Activated naive CD4-positive, alpha-beta T cell treated with anti-CD3 and anti-CD28 coated beads for 36 hours (primary cell): ENCODE data around the gene TPP1. TPM values are rescaled to one million over a fixed set of nuclear protein-coding genes. Genes with fewer than 3 reads are reported as not detected.

ENCODE experiments used
- CTCF ChIA-PET: fragments of 350-600 bp; sonication (Branson Sonifier 250); formaldehyde crosslinking; loops from one replicate; lab custom pipeline; 2021; ENCODE audit warnings: antibody characterized with exemption; lab: Charles Lee
- DNase-seq: peaks from one replicate; pipeline ENCODE4 v3.0.0-alpha.2; 2020
- H3K27ac Mint-ChIP-seq: one replicate; pipeline ENCODE4 v1.8.0; 2021; ENCODE audit warnings: mild to moderate bottlenecking, mixed read lengths
- H3K27me3 Mint-ChIP-seq: one replicate; pipeline ENCODE4 v1.8.0; 2021; ENCODE audit warnings: low read depth, mixed read lengths
- H3K36me3 Mint-ChIP-seq: one replicate; pipeline ENCODE4 v1.8.0; 2021; ENCODE audit warnings: low read depth, mixed read lengths
- H3K4me1 Mint-ChIP-seq: one replicate; pipeline ENCODE4 v1.8.0; 2021; ENCODE audit warnings: low read depth, mixed read lengths
- H3K4me3 Mint-ChIP-seq: one replicate; pipeline ENCODE4 v1.8.0; 2021; ENCODE audit warnings: mild to moderate bottlenecking, moderate library complexity, mixed read lengths
- H3K9me3 Mint-ChIP-seq: one replicate; pipeline ENCODE4 v1.8.0; 2021; ENCODE audit warnings: mixed read lengths
- intact Hi-C: fragments of 100-400 bp; cut with micrococcal nuclease; formaldehyde crosslinking; loops from one replicate; pipeline ENCODE4 v1.15.1; 2023
- total RNA-seq, 2 experiments: library from RNA; stranded (reverse); gene quantifications; one replicate each; pipeline ENCODE4 v1.2.3, GENCODE V29; 2021

Gene TPP1
- total RNA-seq, 2 experiments from 2014 or later = 25.7 to 28.5 TPM

DNA sequence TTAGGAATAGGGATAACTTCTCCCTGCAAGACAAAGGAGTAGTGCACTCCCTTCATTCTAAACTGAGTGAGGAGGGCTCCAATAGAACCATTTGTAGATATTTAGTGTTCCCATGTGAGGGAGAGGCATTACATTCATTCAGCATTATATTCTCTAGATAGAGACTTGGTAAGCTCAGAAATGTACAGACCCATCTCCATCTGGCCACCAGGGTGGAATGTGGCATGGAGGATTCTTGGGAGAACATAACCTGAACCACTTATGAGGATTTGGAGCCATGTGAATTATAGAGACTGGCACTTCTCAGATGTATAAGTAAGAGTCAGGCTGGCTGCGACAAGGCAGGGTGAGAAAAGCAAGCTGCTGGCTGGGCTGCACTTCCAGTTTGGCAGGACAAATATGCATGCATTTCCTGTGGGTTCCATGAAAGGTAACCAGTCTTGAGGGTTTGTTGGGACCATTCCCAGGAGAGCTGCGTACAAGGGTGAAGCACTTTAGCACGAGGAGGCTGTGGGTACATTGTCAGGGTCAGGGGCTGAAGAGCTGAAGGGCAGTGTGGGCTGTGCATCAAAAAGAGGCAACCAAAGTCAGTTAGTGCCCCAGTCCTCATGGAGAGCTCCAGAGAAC is 25.0 kb downstream of the TPP1 start:
- Mint-ChIP-seq H3K36me3 (peaks cover 35% of the 10 kb centered on the region), H3K27me3 (no peaks in the 10 kb centered on the region), H3K27ac (no peak overlapping the region), H3K4me3 (no peak overlapping the region), H3K4me1 (peaks cover 32% of the 10 kb centered on the region), H3K9me3 (no peaks in the 10 kb centered on the region)
- intact Hi-C loops = no loop called here
- DNase-seq = no peak
- CTCF ChIA-PET = interaction anchor here (0.7 to 1.6 kb wide), 3 partner anchors 9 to 89 kb away, joined by 3 to 4 read pairs (median 3); partner anchors contain the start of genes ILK, MRPL17 and RRP8

DNA sequence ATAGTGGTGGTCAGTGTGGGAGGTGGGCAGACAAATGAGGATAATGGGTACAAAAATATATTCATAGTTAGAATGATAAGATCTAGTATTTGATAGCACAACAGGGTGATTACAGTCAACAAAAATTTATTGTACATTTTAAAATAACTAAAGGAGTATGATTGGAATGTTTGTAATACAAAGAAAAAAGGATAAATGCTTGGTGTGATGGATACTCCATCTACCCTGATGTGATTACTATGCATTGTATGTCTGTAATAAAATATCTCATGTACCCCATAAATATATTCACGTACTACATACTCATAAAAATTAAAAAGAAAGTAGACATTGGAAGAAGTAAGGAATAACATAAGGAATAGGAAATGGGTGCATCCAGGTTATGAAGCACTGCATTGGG is 31.2 kb downstream of the TPP1 start:
- Mint-ChIP-seq H3K36me3 (peaks cover 28% of the 10 kb centered on the region), H3K4me3 (no peak overlapping the region), H3K27ac (no peak overlapping the region), H3K4me1 (no peaks in the 10 kb centered on the region), H3K27me3 (no peaks in the 10 kb centered on the region), H3K9me3 (peaks cover 17% of the 10 kb centered on the region)
- DNase-seq = no peak
- intact Hi-C loops = no loop called here
- CTCF ChIA-PET = interaction anchor here (1.2 kb wide), 1 partner anchor 58 kb away, joined by 3 read pairs; no protein-coding TSS in a partner anchor

DNA sequence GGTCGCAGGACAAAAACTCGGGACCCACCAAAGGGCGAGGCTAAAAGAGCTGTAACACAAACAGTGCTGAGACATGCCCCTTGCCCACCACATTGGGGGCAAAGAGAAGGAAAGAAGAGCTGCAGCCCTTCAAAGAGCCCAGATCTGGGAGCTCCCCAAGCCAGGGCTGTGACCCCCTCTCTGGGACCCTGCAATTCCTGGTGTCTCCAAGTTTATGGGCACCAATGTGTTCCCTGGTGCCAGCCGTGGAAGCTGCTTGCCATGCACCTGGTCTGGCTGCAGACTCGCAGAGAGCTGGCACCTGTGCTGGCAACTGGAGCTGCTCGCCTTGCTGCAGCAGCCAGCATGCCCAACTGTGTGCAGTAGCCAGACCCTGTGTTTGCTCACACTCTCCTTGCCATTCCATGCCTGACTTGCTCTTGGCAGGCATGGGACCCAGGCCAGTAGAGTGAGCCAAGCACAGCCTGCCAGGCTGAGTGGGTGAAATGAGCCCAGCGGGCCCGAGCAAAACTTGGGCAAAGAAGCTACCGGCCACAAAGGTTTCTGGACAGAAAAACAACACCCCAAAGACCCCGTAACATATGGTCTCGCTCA is 31.8 kb downstream of the TPP1 start:
- Mint-ChIP-seq H3K27me3 (no peaks in the 10 kb centered on the region), H3K4me1 (no peaks in the 10 kb centered on the region), H3K36me3 (peaks cover 28% of the 10 kb centered on the region), H3K9me3 (peaks cover 20% of the 10 kb centered on the region), H3K4me3 (no peak overlapping the region), H3K27ac (no peak overlapping the region)
- intact Hi-C loops = no loop called here
- CTCF ChIA-PET = interaction anchor here (0.7 to 1.2 kb wide), 4 partner anchors 42 to 224 kb away, joined by 3 to 4 read pairs (median 3); no protein-coding TSS in a partner anchor
- DNase-seq = no peak

DNA sequence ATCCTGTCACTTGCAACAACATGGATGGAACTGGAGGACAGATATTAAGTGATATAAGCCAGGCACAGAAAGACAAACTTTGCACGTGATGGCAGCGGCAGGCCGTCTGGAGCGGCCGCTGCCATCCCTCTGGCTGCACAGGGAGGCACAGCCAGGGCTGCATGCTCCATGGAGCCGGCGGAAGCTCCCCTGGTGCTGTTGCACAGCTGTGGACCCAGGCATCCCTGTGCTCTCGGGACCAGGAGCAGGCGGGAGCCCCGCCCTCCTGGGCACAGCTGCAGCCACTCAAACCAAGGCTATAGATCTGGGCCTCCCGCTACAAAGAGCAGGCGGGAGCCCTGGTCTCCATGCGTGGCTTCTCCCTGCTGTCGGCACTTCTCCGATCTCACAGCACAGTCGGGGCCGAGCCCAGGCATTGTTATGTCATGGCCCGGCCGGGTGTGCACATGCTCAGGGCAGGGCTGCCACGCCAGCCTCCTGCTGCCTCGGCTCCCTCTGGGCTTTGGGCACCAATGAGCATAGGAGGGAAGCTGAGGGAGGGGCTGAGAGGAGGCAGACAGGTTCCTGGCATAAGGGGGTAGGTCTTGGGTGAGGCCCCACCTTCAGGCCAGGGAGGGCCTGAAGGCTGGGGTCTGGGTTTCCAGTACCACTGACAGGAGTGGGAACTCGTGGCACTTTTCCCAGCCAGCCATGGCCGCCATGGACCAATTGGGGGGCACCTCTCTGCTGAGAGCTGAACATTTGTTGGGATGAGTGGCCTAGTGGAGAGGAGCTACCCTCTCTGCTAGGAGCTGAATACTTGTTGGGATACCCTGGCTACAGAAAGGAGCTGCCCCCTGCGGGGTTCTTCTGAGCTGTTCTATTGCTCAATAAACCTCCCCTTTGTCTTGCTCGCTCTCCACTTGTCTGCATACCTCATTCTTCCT is 32.5 kb downstream of the TPP1 start:
- Mint-ChIP-seq H3K27ac (no peak overlapping the region), H3K36me3 (peaks cover 34% of the 10 kb centered on the region), H3K9me3 (peaks cover 24% of the 10 kb centered on the region), H3K4me1 (no peaks in the 10 kb centered on the region), H3K27me3 (no peaks in the 10 kb centered on the region), H3K4me3 (no peak overlapping the region)
- no peak for DNase-seq
- intact Hi-C loops = no loop called here
- CTCF ChIA-PET = interaction anchor here (0.7 to 1.2 kb wide), 4 partner anchors 41 to 224 kb away, joined by 3 to 4 read pairs (median 3); no protein-coding TSS in a partner anchor

DNA sequence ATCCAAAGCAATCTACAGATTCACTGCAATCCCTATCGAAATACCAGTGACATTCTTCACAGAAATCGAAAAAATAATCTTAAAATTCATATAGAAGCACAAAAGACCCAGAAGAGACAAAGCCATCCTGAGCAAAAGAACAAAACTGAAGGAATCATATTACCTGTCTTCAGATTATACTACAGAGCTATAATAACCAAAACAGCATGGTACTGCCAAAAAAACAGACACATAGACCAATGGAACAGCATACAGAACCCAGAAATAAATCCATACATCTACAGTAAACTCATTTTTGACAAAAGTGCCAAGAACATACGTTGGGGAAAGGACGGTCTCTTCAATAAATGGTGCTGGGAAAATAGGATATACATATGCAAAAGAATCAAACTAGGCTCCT is 34.7 kb downstream of the TPP1 start:
- no peaks in the 10 kb centered on the region for H3K4me1 Mint-ChIP-seq
- H3K4me3 Mint-ChIP-seq = no peak overlapping the region
- intact Hi-C loops = no loop called here
- no peaks in the 10 kb centered on the region for H3K27me3 Mint-ChIP-seq
- no peak for DNase-seq
- H3K27ac Mint-ChIP-seq = no peak overlapping the region
- CTCF ChIA-PET = no interaction called here
- H3K9me3 Mint-ChIP-seq = peaks cover 24% of the 10 kb centered on the region
- peaks cover 32% of the 10 kb centered on the region for H3K36me3 Mint-ChIP-seq

DNA sequence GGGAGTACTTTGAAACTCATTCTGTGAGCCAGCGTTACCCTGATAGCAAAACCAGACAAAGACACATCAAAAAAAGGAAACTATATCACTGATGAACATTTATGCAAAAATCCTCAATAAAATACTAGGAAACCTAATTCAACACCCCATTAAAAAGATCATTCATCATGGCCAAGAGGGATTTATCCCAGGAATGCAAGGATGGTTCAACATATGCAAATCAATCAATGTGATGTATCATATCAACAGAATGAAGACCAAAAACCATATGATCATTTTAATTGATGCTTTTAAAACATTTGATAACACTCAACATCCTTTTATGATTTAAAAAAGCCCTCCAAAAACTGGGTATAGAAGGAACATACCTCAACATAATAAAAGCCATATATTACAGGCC is 35.6 kb downstream of the TPP1 start:
- intact Hi-C loops = no loop called here
- Mint-ChIP-seq H3K4me1 (no peaks in the 10 kb centered on the region), H3K9me3 (peaks cover 24% of the 10 kb centered on the region), H3K27ac (no peak overlapping the region), H3K27me3 (no peaks in the 10 kb centered on the region), H3K36me3 (peaks cover 32% of the 10 kb centered on the region), H3K4me3 (no peak overlapping the region)
- DNase-seq = no peak
- CTCF ChIA-PET = no interaction called here

- H3K4me3 Mint-ChIP-seq = no peak overlapping the region
- intact Hi-C loops = no loop called here
- H3K9me3 Mint-ChIP-seq = peaks cover 20% of the 10 kb centered on the region
- DNase-seq = no peak
- H3K27me3 Mint-ChIP-seq = no peaks in the 10 kb centered on the region
- H3K36me3 Mint-ChIP-seq = peaks cover 23% of the 10 kb centered on the region
- CTCF ChIA-PET = interaction anchor here (0.6 to 1.6 kb wide), 3 partner anchors 75 to 613 kb away, joined by 3 read pairs; no protein-coding TSS in a partner anchor
- H3K4me1 Mint-ChIP-seq = peaks cover 3% of the 10 kb centered on the region
- H3K27ac Mint-ChIP-seq = no peak overlapping the region
These were observed 39.5 kb downstream of the TPP1 start for GRCh38 chr11:6579681-6580080.

DNA sequence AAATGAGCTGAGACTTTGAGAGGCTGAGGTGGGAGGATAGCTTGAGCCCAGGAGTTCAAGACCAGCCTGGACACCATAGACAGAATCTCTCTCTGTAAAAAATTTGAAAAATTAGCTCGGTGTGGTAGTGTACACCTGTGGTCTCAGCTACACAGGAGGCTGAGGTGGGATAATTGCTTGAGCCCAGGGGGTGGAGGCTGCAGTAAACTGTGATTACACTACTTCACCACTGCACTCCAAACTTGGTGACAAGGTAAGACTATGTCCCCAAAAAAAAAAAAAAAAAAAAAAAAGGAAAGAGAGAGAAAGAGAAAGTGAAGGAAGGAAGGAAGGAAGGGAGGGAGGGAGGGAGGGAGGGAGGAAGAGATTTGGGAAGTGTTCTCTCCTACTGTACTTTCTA is 41.1 kb downstream of the TPP1 start:
- Mint-ChIP-seq H3K9me3 (peaks cover 8% of the 10 kb centered on the region), H3K4me1 (peaks cover 3% of the 10 kb centered on the region), H3K27me3 (no peaks in the 10 kb centered on the region), H3K36me3 (peaks cover 11% of the 10 kb centered on the region), H3K4me3 (no peak overlapping the region), H3K27ac (no peak overlapping the region)
- no peak for DNase-seq
- CTCF ChIA-PET = no interaction called here
- intact Hi-C loops = no loop called here

DNA sequence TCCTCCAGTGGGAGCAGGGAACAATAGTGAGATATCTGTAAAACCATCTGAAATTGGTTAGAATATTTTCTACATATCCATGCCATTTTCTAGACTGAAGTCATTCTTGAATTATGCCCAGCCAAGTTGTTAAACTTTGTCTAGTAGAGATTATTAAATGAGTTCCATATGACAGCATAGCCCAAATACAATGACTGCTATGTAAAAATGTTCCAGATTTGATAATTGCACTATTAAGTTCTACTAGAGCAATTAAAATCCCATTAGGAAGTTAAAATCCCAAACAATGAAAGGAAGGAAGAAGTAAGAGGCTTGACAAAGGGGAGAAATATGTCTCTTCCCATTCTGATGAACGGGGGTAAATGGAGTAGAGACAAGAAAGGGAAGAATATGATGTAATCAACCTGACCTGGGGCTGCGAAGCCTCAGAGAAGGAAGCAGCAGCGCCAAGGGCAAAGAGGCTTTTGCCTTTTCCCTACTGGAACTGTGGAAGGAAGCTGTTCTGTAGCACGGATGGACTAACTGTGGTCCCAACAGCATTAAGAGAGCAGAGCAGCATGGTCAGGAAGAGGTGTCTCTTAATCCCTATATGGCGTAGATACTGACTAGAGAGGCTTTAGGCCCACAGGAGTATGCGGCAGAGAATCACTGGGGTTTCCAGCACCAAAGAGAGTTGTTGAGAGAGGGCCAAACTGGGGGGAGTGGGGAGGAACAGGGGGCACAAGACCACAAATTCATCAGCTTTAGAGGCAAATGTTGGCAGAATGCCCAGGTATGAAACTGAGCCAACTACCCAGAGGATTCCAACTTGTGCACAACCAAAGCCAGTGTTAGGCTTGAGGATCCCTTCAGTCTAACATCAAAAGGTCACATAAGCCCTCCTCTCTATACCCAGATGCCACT is 42.5 kb downstream of the TPP1 start:
- Mint-ChIP-seq H3K4me1 (peaks cover 3% of the 10 kb centered on the region), H3K9me3 (no peaks in the 10 kb centered on the region), H3K36me3 (peaks cover 2% of the 10 kb centered on the region), H3K4me3 (no peak overlapping the region), H3K27me3 (no peaks in the 10 kb centered on the region), H3K27ac (no peak overlapping the region)
- intact Hi-C loops = no loop called here
- DNase-seq = no peak
- CTCF ChIA-PET = interaction anchor here (0.7 to 0.8 kb wide), 2 partner anchors 46 to 1314 kb away, joined by 3 read pairs; no protein-coding TSS in a partner anchor

- no peaks in the 10 kb centered on the region for H3K27me3 Mint-ChIP-seq
- peaks cover 3% of the 10 kb centered on the region for H3K4me1 Mint-ChIP-seq
- no peaks in the 10 kb centered on the region for H3K9me3 Mint-ChIP-seq
- intact Hi-C loops = no loop called here
- H3K4me3 Mint-ChIP-seq = no peak overlapping the region
- CTCF ChIA-PET = interaction anchor here (0.7 kb wide), 1 partner anchor 44 kb away, joined by 3 read pairs; no protein-coding TSS in a partner anchor
- peaks cover 4% of the 10 kb centered on the region for H3K36me3 Mint-ChIP-seq
- DNase-seq = no peak
- no peak overlapping the region for H3K27ac Mint-ChIP-seq
These were observed 44.2 kb downstream of the TPP1 start for GRCh38 chr11:6574816-6575715.

DNA sequence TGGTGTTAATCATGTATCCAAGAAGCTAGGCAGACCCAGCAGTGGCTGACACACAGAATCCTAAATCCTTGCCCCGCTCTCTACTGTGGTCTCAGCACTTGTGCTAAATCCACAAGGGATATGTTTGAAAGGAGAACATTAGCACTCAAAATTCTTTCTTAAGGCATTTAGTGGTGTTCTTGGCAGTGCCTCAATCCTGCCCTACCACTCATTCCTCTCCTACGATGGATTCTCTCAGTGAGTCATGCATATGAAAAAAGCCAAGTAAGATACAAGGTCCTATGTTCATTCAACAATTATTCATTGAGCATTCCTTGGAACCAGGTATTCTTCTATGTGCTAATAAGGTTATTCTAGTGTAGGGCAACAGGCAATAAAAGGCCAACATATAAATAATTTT is 47.0 kb downstream of the TPP1 start:
- H3K4me3 Mint-ChIP-seq = no peak overlapping the region
- no peak overlapping the region for H3K27ac Mint-ChIP-seq
- H3K36me3 Mint-ChIP-seq = peaks cover 4% of the 10 kb centered on the region
- H3K9me3 Mint-ChIP-seq = no peaks in the 10 kb centered on the region
- intact Hi-C loops = no loop called here
- DNase-seq = no peak
- peaks cover 3% of the 10 kb centered on the region for H3K4me1 Mint-ChIP-seq
- no peaks in the 10 kb centered on the region for H3K27me3 Mint-ChIP-seq
- CTCF ChIA-PET = interaction anchor here (1.3 kb wide), 1 partner anchor 111 kb away, joined by 3 read pairs; the partner anchor contains the start of gene MRPL17
